K562 treated with DMSO at 1 percent for 48 hours (cell line): ENCODE results near the gene CFAP45. TPM values are rescaled to one million over a fixed set of nuclear protein-coding genes. Genes with fewer than 3 reads are reported as not detected.

Source experiments
- total RNA-seq: library from RNA; unstranded; fragments of 300-600 nt; gene quantifications from 2 replicates; pipeline ENCODE4 v1.2.3, GENCODE V29; 2022; ENCODE audit warnings: low replicate concordance; ENCODE audit errors: extremely low read depth

The CFAP45 gene
- not detected in 2 replicates for total RNA-seq

GRCh38 chr1:159900086-159900680, at the start of gene CFAP45:
Gene CFAP45, minus strand, starts transcription at chr1:159900165. Its CDS starts 67 bp downstream, at chr1:159900098.

GRCh38 chr1:159945483-159946241, 45.7 kb upstream of the CFAP45 start, which contains the start of gene IGSF9:
Gene IGSF9, minus strand, starts transcription at chr1:159945613. Its CDS starts 2,159 bp downstream, at chr1:159943454.

GRCh38 chr1:159924791-159925718, 25.1 kb upstream of the CFAP45 start, which contains the start of gene TAGLN2:
Gene TAGLN2, minus strand, starts transcription at chr1:159925507. Its CDS starts 4,998 bp downstream, at chr1:159920509.

GRCh38 chr1:159862557-159862956, 37.4 kb downstream of the CFAP45 start, which contains the start of gene VSIG8:
Gene VSIG8, minus strand, starts transcription at chr1:159862657. Its CDS starts 136 bp downstream, at chr1:159862521.

GRCh38 chr1:159826441-159827101, 73.4 kb downstream of the CFAP45 start, which contains the start of gene SLAMF8:
Gene SLAMF8, plus strand, starts transcription at chr1:159826873. Its CDS starts 26 bp downstream, at chr1:159826899.

Other genes starting within 250 kb of the CFAP45 start
- gene CRP, start 185.6 kb downstream of the CFAP45 start, total RNA-seq = not detected in 2 replicates
- not detected in 2 replicates for gene DUSP23, start 119.2 kb downstream of the CFAP45 start, total RNA-seq
- gene FCRL6, start 97.8 kb downstream of the CFAP45 start, total RNA-seq = not detected in 2 replicates
- not detected in 2 replicates for gene SLAMF8, start 73.3 kb downstream of the CFAP45 start, total RNA-seq
- not detected in 2 replicates for gene VSIG8, start 37.5 kb downstream of the CFAP45 start, total RNA-seq
- 770 TPM in 1 of 2 replicates, not detected in the other for gene TAGLN2, start 25.3 kb upstream of the CFAP45 start, total RNA-seq
- not detected in 2 replicates for gene IGSF9, start 45.4 kb upstream of the CFAP45 start, total RNA-seq
- gene SLAMF9, start 54.1 kb upstream of the CFAP45 start, total RNA-seq = not detected in 2 replicates
- not detected in 2 replicates for gene PIGM, start 131.8 kb upstream of the CFAP45 start, total RNA-seq
- not detected in 2 replicates for gene KCNJ10, start 170.0 kb upstream of the CFAP45 start, total RNA-seq
- not detected in 2 replicates for gene KCNJ9, start 181.4 kb upstream of the CFAP45 start, total RNA-seq
- not detected in 2 replicates for gene IGSF8, start 198.5 kb upstream of the CFAP45 start, total RNA-seq
- gene ATP1A2, start 215.6 kb upstream of the CFAP45 start, total RNA-seq = not detected in 2 replicates